Liver (tissue), 9 donors: Measurements from ENCODE around the gene PRSS23. TPM values are rescaled to one million over a fixed set of nuclear protein-coding genes. Genes with fewer than 3 reads are reported as not detected.
A peak's percentile ranks its signal among the peaks of the same experiment; 100 is the strongest.

Experiments used
- DNase-seq: peaks from one replicate; pipeline ENCODE4 v3.0.0-alpha.2; 2017; ENCODE audit warnings: low spot score
- H3K27ac ChIP-seq, 2 donors: one replicate each; pipeline ENCODE4 v1.7.0; 2013; ENCODE audit warnings: inconsistent platforms in 2 of 2, low read length in 2 of 2, control low read depth in 1 of 2, low read depth in 1 of 2, mild to moderate bottlenecking in 1 of 2
- H3K27me3 ChIP-seq, 4 donors: one replicate each; pipeline versions ENCODE4 v1.6.1 to v1.7.0; 2013; ENCODE audit warnings: low read length in 3 of 4, inconsistent platforms in 1 of 4, mild to moderate bottlenecking in 1 of 4, moderate library complexity in 1 of 4; ENCODE audit not compliant: control insufficient read depth in 4 of 4, insufficient read depth in 4 of 4
- H3K36me3 ChIP-seq, 4 donors: one replicate each; pipeline versions ENCODE4 v1.6.1 to v1.7.0; 2013; ENCODE audit warnings: low read length in 3 of 4, mild to moderate bottlenecking in 3 of 4, low read depth in 1 of 4, moderate library complexity in 1 of 4; ENCODE audit not compliant: control insufficient read depth in 4 of 4, insufficient read depth in 3 of 4
- H3K4me1 ChIP-seq, 4 donors: one replicate each; pipeline versions ENCODE4 v1.6.1 to v1.7.0; 2013; ENCODE audit warnings: low read length in 3 of 4, mild to moderate bottlenecking in 3 of 4, moderate library complexity in 1 of 4; ENCODE audit not compliant: control insufficient read depth in 4 of 4, insufficient read depth in 4 of 4
- H3K4me3 ChIP-seq, 3 donors: one replicate each; pipeline versions ENCODE4 v1.6.1 to v1.7.0; 2013; ENCODE audit warnings: low read length in 3 of 3, control low read depth in 1 of 3, low read depth in 1 of 3, mild to moderate bottlenecking in 1 of 3
- H3K9ac ChIP-seq, 2 donors: one replicate each; pipeline ENCODE4 v1.7.0; 2013; ENCODE audit warnings: low read length in 2 of 2, mild to moderate bottlenecking in 2 of 2, moderate library complexity in 2 of 2, control low read depth in 1 of 2, low read depth in 1 of 2
- H3K9me3 ChIP-seq, 4 donors: one replicate each; pipeline versions ENCODE4 v1.6.1 to v1.7.0; 2013; ENCODE audit warnings: low read length in 3 of 4; ENCODE audit not compliant: control insufficient read depth in 4 of 4
- ATF3 ChIP-seq: IDR thresholded peaks from 2 replicates; pipeline ENCODE4 v1.6.1; 2016; ENCODE audit warnings: antibody characterized with exemption
- CTCF ChIP-seq: fragments of 150-350 bp; IDR thresholded peaks from 2 replicates; pipeline ENCODE4 v1.5.1; 2017; ENCODE audit warnings: improper control_type of control experiment, low read depth, low read length; ENCODE audit not compliant: missing input control
- EGR1 ChIP-seq, 2 donors: IDR thresholded peaks; 2 replicates each; pipeline ENCODE4 v1.6.1; 2016 to 2018; ENCODE audit warnings: antibody characterized with exemption in 2 of 2, low read depth in 2 of 2
- FOXA1 ChIP-seq: IDR thresholded peaks from 2 replicates; pipeline ENCODE4 v1.6.1; 2016; ENCODE audit warnings: antibody characterized with exemption
- FOXA2 ChIP-seq: IDR thresholded peaks from 2 replicates; pipeline ENCODE4 v1.6.1; 2016; ENCODE audit warnings: antibody characterized with exemption
- GABPA ChIP-seq, 2 donors: IDR thresholded peaks in 1 of 2; conservative IDR thresholded peaks in 1 of 2; 2 replicates each; pipeline ENCODE4 v1.6.1; 2016; ENCODE audit warnings: antibody characterized with exemption in 2 of 2, mild to moderate bottlenecking in 1 of 2, moderate library complexity in 1 of 2
- HNF4A ChIP-seq, 2 donors: conservative IDR thresholded peaks; 2 replicates each; pipeline ENCODE4 v1.6.1; 2016; ENCODE audit warnings: antibody characterized with exemption in 2 of 2, mild to moderate bottlenecking in 2 of 2
- HNF4G ChIP-seq: IDR thresholded peaks from 2 replicates; pipeline ENCODE4 v1.6.1; 2016; ENCODE audit warnings: antibody characterized with exemption
- JUND ChIP-seq, 2 donors: IDR thresholded peaks; 2 replicates each; pipeline ENCODE4 v1.6.1; 2016; ENCODE audit warnings: antibody characterized with exemption in 2 of 2
- MAX ChIP-seq: IDR thresholded peaks from 2 replicates; pipeline ENCODE4 v1.6.1; 2016; ENCODE audit warnings: antibody characterized with exemption
- RAD21 ChIP-seq, 2 donors: IDR thresholded peaks; 2 replicates each; pipeline ENCODE4 v1.6.1; 2016; ENCODE audit warnings: antibody characterized with exemption in 2 of 2, mild to moderate bottlenecking in 2 of 2
- REST ChIP-seq: IDR thresholded peaks from 2 replicates; pipeline ENCODE4 v1.6.1; 2016; ENCODE audit warnings: antibody characterized with exemption, mild to moderate bottlenecking
- RXRA ChIP-seq, 2 donors: IDR thresholded peaks; 2 replicates each; pipeline ENCODE4 v1.6.1; 2017 to 2018; ENCODE audit warnings: antibody characterized with exemption in 2 of 2, mild to moderate bottlenecking in 1 of 2
- SP1 ChIP-seq: IDR thresholded peaks from 2 replicates; pipeline ENCODE4 v1.6.1; 2018; ENCODE audit warnings: antibody characterized with exemption, mild to moderate bottlenecking
- TAF1 ChIP-seq: conservative IDR thresholded peaks from 2 replicates; pipeline ENCODE4 v1.6.1; 2016; ENCODE audit warnings: antibody characterized with exemption, mild to moderate bottlenecking
- YY1 ChIP-seq: IDR thresholded peaks from 2 replicates; pipeline ENCODE4 v1.6.1; 2016; ENCODE audit warnings: antibody characterized with exemption, mild to moderate bottlenecking
- ZBTB33 ChIP-seq: IDR thresholded peaks from 2 replicates; pipeline ENCODE4 v1.6.1; 2016; ENCODE audit warnings: antibody characterized with exemption
- WGBS: extraction: QIAGEN DNeasy Blood & Tissue Kit; methylation state at CpG from one replicate; pipeline ENCODE4 v1.1.7; 2013; 5-methylcytosine and 5-hydroxymethylcytosine counted together
- polyA plus RNA-seq, 2 donors: library from polyadenylated mRNA; stranded (reverse) in 1 of 2; unstranded in 1 of 2; fragments of 200-250 nt in 1 of 2; fragments of >200 nt in 1 of 2; fragmentation: Nextera tagmentation in 1 of 2; extraction: Ambion mirVana in 1 of 2; gene quantifications; one replicate each; pipeline versions ENCODE4 v1.2.1 to v1.2.3, GENCODE V29; 2013 to 2015
- total RNA-seq, 2 donors: library from RNA; depleted of rRNA; stranded (reverse); fragments of >200 nt; gene quantifications; one replicate each; pipeline ENCODE4 v1.2.3, GENCODE V29; 2014
- donor health status: healthy.
- donor health status: healthy.
- donor health status: healthy.
- donor health status: healthy.
- donor health status: healthy.

PRSS23 gene
- total and polyA plus RNA-seq, 4 donors, result 2.3 to 11.0 (median 7.8) TPM

GRCh38 chr11:86800960-86801272, 574 bp downstream of the PRSS23 start:
- Histone ChIP-seq H3K27ac (peak overlapping the region in 1 of 2 donors; percentile 4), H3K4me3 (peak overlapping the region; percentile 35 to 84 (median 56)), H3K27me3 (peaks cover 0 to 5% (median 2%) of the 10 kb centered on the region in 4 donors), H3K4me1 (peaks cover 6 to 13% (median 11%) of the 10 kb centered on the region in 4 donors), H3K9ac (peak overlapping the region; percentile 36 to 42), H3K9me3 (no peaks in the 10 kb centered on the region), H3K36me3 (no peaks in the 10 kb centered on the region)
- 4% methylated on average over 9 of the region's 9 CpGs for WGBS
- no peak for TF ChIP-seq ATF3
- TF ChIP-seq REST, result no peak
- no peak for TF ChIP-seq MAX
- no peak for TF ChIP-seq SP1
- no peak for TF ChIP-seq FOXA1
- no peak for TF ChIP-seq JUND (IDR thresholded peaks at IDR 0.05)
- no peak for TF ChIP-seq CTCF
- TF ChIP-seq FOXA2, result no peak
- DNase-seq, result no peak

GRCh38 chr11:86801364-86801763, 1.0 kb downstream of the PRSS23 start:
- WGBS, result 78% methylated on average over 2 of the region's 2 CpGs
- Histone ChIP-seq H3K9ac (peak overlapping the region in 1 of 2 donors; percentile 36), H3K27ac (no peak overlapping the region), H3K4me3 (peak overlapping the region; percentile 35 to 84 (median 56)), H3K4me1 (peaks cover 6 to 13% (median 11%) of the 10 kb centered on the region in 4 donors), H3K36me3 (no peaks in the 10 kb centered on the region), H3K9me3 (no peaks in the 10 kb centered on the region), H3K27me3 (peaks cover 0 to 5% (median 2%) of the 10 kb centered on the region in 4 donors)
- DNase-seq, result no peak
- no peak for TF ChIP-seq CTCF
- no peak for TF ChIP-seq HNF4A (conservative IDR thresholded peaks at IDR 0.05)
- TF ChIP-seq EGR1 (IDR thresholded peaks at IDR 0.05; ENCODE audit: low read depth in 2 of 2), result no peak
- TF ChIP-seq ZBTB33, result no peak
- TF ChIP-seq MAX, result no peak
- TF ChIP-seq FOXA2, result no peak
- no peak for TF ChIP-seq FOXA1
- no peak for TF ChIP-seq RXRA (IDR thresholded peaks at IDR 0.05)
- TF ChIP-seq RAD21 (IDR thresholded peaks at IDR 0.05), result no peak
- no peak for TF ChIP-seq SP1
- TF ChIP-seq HNF4G, result no peak
- no peak for TF ChIP-seq YY1
- no peak for TF ChIP-seq TAF1
- TF ChIP-seq JUND (IDR thresholded peaks at IDR 0.05), result no peak
- no peak for TF ChIP-seq GABPA (IDR thresholded peaks at IDR 0.05 in 1 of 2, conservative IDR thresholded peaks at IDR 0.05 in 1 of 2)
- TF ChIP-seq REST, result no peak
- TF ChIP-seq ATF3, result no peak
